HG02938 (cell line): ENCODE data around the gene GRPEL2.
"Not testable (repeated sequence)": the region's sequence is repeated elsewhere in the genome, so short reads cannot be mapped to it uniquely, and the experiment has no call there.

Experiments used
- ATAC-seq: cut with Tn5 transposase; IDR thresholded peaks from one replicate; pipeline ENCODE4 v1.9.1; 2021; ENCODE audit warnings: mild to moderate bottlenecking, moderate library complexity; ENCODE audit not compliant: unreplicated experiment

GRPEL2 gene

GRCh38 chr5:149375434-149375833 lies 30.1 kb downstream of the GRPEL2 start:
- ATAC-seq, result no peak

DNA sequence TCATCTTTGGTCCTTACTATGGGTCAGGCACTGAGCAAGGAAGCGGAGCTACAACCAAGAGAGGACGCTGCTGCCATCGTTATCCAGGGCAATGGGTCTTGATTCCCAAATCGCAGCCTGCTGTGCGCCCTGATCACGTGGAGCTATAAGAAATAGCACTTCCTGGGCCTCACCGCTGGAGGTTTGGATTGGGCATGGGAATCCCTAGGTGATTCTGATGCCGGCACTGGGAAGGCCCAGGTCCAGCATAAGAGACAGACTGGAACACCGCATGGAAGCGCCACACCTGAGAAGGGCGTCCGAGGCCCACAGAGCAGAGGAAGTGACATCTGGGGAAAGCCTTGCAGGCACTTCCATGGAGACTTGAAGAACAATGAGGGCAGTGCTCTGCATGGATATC lies 30.8 kb downstream of the GRPEL2 start:
- ATAC-seq, result no peak

DNA sequence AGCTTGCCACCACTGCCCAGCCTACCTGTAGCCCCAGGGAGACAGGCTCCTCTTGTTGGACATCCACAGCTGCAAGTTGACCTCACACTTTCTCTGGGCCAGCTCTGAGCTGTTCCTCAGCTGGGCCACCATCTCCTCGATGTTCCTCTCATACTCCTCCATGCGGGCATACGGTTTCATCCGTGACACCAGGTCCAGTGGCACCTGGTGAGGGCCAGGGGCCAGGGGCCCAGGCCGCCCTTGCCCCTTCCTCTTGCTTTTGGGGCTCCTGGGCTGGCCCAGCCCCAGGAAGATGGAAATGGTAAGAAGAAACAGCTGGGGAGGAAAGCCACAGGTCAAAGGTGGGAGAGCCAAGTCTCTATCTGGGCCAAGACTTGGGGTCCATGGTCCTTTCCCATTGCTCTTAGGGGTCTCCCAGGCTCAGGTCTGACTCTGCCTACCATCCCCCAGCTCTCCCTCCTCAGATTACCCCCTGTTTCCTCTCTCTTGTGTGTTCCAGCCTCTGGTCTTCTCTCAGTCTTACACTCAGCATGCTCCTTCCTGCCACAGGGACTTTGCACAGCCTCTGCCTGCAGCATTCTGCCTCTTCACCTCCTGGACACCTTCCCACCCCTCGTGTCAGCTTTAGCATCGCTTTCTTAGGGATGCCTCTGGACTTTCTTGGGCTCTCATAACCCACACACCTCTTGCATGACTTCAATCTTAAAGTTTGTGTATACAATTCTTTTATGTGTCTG lies 31.6 kb downstream of the GRPEL2 start:
- no peak for ATAC-seq

DNA sequence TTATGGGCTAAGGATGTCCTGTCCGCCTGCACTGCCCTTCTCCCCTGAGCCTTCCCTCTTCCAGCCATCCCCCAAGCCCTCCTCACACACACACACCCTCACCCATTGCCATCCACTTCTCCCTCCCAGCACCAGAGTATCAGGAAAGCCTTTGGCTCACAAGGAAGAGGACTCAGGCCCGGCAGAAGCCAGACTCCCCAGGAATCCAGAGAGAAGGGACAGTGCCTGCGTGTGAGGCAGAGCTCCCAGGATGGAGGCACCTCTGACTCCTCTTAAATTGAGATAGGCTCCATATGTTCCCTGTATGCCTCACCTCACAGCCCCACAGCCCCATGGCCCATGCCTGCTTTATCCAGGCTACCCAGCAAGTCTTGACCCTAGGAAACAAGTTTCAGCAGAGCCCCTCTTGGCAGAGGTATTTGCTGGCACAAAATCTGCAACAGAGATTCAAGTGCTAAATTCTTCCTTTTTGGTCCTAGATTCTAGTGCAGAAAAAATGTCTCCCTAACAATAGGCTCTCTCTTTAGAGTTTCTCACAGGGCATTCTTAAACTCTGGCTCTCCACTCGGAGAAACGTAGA lies 33.0 kb downstream of the GRPEL2 start:
- no peak for ATAC-seq

GRCh38 chr5:149379177-149379761 lies 34.0 kb downstream of the GRPEL2 start, which contains the start of gene IL17B:
IL17B (minus strand) TSS chr5:149379292; CDS start chr5:149379225, 67 bp downstream.
- ATAC-seq, result no peak

DNA sequence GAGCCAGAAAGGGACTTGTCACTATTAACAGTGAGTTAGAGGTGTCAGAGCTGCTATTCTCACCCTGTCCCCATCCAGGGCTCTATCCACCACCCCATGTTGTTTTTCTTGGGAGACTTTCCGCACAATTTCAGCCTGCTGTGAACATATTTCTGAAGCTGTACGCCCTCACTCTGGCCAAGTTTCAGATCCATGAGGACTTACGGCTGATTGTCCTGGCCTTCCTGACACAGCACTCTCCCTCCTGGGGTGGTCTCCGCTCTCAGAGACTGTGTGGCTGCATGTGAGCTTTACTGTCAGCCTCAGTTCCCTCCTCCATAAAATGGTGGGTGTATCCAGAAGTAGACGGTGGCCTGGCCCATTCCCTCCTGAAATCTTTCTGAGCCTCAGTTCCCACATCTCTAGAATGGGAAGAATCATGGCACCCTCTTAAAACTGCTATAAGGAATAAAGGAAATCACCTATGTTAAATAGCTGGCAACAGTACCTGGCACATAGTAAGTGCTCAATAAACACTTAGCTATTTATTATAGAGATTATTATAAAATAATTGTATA lies 34.6 kb downstream of the GRPEL2 start:
- no peak for ATAC-seq

DNA sequence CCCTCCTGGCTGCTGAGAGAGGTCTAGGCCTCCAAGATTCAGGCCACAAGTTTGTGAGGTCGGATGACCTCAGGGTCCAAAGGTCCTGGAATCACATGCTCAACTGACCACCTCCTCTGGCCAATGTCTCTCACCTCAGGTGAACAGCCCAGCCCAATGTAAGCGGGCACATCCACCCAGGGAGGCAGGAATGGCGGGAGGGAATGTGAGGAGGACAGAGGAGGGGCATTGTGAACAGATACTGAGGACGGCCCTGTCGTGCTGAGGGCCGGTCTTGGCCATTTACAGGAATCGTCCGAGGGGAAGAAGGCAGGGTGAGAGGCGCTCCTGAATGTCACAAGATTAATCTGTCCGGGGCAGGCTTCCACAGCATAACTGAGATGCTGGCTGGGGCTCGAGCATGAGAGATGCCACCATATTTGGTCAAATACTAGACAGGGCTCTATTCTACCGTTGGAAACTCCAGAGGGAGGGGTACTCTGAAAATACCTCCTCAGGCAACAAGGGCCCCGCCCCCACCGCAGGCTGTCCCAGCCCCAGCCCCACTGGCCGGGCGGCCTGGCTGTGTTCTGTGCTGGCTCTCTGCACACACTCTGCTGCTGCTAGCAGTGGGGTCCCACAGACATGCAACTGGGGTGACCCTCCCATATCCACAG lies 35.3 kb downstream of the GRPEL2 start:
- ATAC-seq, result no peak

DNA sequence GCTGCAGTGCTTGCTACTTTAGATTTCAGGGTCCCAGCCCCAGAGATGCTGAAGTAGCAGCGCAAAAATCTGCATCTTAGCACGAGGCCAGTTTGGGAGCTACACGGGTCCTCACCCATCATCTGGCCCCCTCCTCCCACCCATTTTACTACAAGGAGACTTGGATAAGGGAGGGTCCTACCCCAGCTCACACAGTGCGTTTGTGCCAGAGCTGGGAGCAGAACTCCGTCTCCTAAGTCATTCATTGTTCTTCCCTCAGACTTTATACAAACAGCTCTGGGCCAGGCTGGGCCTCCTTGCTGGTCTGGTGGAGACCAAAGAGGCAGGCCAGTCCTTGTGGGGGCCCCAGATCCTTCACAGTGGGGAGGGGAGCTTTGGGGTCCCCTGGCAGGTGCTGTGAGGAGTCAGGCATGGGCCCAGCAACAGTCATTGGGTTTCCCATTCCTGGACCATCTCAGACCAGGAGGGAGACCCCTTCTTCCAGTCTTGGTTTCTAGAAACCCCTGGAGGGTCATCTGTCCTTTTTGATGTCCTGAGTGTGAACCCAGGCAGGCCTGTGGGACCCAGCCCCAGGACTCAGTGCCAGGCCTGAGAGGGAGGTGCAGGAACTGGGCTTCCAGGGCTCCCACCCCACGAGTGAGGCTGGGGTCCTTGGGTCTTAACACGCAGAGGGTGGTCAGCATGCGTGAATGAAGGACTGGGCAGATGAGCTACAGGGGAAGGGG lies 36.1 kb downstream of the GRPEL2 start:
- ATAC-seq, result peak; percentile 23

- peak; percentile 85 for ATAC-seq
Observed at GRCh38 chr5:149381986-149382338, 36.7 kb downstream of the GRPEL2 start.

DNA sequence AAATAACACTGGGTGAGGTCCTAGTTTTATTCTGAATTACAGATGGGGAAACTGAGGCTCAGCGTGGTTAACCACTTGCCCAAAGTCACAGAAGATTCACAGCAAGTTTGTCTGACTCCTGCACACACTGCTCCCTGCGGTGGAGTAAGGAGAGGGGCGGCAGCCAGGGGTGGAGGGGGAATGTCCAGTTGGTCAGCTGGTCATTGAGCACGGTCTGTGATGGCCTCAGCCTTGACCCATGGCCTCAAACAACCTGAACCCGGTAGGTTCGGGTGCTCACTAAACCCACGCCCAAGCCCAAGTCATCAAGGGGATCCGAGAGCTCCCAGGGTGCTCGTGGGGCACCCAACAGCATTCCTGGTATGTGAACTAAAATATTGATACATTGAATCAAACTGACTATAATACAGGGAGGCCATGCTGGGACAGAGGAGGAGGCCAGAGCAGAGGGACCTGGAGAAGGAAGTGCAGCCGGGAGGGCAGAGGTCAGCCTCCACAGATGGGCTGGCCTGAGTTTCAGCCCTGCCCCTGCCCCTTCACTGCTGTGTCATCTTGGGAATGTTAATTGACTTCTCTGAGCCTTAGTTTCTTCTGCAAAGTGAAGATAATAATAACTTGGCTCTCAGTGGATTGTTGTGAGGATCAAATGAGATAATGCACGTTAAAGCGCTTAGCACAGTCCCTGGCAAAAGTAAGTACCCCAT lies 37.4 kb downstream of the GRPEL2 start:
- ATAC-seq, result no peak

- no peak for ATAC-seq
Observed at GRCh38 chr5:149383399-149383798, 38.1 kb downstream of the GRPEL2 start.

GRCh38 chr5:149386166-149386565 lies 40.9 kb downstream of the GRPEL2 start:
- no peak for ATAC-seq

- ATAC-seq, result no peak
Observed at GRCh38 chr5:149387081-149387631, 41.9 kb downstream of the GRPEL2 start.

GRCh38 chr5:149387982-149388381 lies 42.7 kb downstream of the GRPEL2 start:
- no peak for ATAC-seq

- no peak for ATAC-seq
Observed at GRCh38 chr5:149388498-149389190, 43.3 kb downstream of the GRPEL2 start.

GRCh38 chr5:149389552-149390495 lies 44.5 kb downstream of the GRPEL2 start:
- no peak for ATAC-seq

DNA sequence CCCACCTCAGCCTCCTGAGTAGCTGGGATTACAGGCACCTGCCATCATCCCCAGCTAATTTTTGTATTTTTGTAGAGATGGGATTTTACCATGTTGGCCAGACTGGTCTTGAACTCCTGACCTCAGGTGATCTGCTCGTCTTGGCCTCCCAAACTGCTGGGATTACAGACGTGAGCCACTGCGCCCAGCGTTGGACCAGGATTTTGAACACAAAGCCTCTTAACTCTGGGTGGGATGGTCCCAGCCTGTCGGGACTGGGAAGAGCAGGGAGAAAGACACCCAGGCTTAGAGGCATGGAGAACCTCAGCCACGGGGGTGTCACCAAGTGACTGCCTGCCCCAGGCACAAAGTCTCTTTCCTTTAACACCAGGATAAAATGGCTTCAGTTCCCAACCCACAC lies 45.8 kb downstream of the GRPEL2 start:
- ATAC-seq, result not testable (repeated sequence)

DNA sequence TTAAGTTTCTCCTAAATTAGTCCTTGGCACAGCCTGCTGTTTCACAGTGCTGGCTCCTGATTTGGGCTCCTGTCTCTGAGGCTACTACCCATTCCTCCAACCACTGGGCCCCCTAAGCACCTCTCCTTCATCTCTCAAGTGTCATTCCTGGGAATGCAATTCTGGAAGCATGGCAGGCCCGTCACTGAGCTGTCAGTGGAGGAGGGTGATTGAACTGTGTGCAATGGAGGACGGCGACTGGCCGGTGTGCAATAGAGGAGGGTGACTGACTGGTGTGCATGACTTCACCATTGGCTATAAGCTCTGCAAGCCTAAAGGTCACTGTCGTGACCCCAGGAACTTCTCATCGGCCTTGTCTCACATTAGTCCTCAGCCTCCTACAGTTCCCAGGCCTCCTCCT lies 46.2 kb downstream of the GRPEL2 start:
- ATAC-seq, result no peak
